ENCODE data around the gene SPTBN1. TPM values are rescaled to one million over a fixed set of nuclear protein-coding genes. Genes with fewer than 3 reads are reported as not detected.

Gene SPTBN1
- total and polyA plus RNA-seq, 2 of the 13 experiments (the other 11 are each of a cell fraction or from before 2014, with no cell fraction given) = 123 to 299 TPM

DNA sequence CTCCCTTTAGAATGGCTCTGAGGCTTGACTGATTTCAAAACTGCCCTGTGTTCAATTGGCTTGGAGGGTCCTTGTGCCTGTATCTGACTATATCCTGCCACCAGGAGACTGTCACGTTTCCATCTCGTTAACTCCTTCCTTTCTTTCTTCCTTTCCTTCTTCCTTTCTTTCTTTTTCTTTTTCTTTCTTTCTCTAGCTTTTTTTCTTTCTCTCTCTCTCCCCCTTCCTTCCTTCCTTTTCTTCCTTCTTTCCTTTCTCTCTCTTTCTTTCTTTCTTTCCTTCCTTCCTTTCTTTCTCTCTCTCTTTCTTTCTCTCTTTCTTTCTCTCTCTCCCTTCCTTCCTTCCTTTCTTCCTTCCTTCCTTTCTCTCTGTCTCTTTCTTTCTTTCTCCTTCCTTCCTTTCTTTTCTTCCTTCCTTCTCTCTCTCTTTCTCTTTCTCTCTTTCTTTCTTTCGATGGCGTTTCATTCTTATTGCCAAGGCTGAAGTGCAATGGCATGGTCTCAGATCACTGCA is 229.2 kb downstream of the SPTBN1 start:
- POLR2A ChIA-PET = no interaction called here
- no peak for ATAC-seq

More for the DNA sequence above, 229.2 kb downstream of the SPTBN1 start:
- DNase-seq (ENCODE audit: low spot score) (no peak), FAIRE-seq (peak; percentile 37)
- Histone ChIP-seq H3K27ac (ENCODE audit: extremely low read length, insufficient read depth, low read length) (no peak overlapping the region), H4K20me1 (ENCODE audit: insufficient read depth, low read length) (no peaks in the 10 kb centered on the region), H3K79me2 (ENCODE audit: insufficient read depth, low read length) (no peaks in the 10 kb centered on the region), H2AFZ (ENCODE audit: low read length) (no peak overlapping the region), H3K9ac (ENCODE audit: insufficient read depth, low read depth, low read length) (no peak overlapping the region), H3K4me3 (replicated peaks in 1 of 3; ENCODE audit: insufficient read depth in 1 of 3, low read depth in 2 of 3, low read length in 3 of 3) (no peak overlapping the region), H3K36me3 (replicated peaks in 1 of 2; ENCODE audit: control insufficient read depth in 1 of 2, insufficient read depth in 2 of 2, low read length in 2 of 2) (no peaks in the 10 kb centered on the region), H3K4me1 (ENCODE audit: insufficient read depth, low read length) (peaks cover 19% of the 10 kb centered on the region), H3K4me2 (ENCODE audit: low read depth, low read length) (no peak overlapping the region), H3K9me3 (ENCODE audit: low read length) (no peaks in the 10 kb centered on the region), H3K27me3 (ENCODE audit: control insufficient read depth in 1 of 2, insufficient read depth in 2 of 2, low read length in 2 of 2) (no peaks in the 10 kb centered on the region)
- peak; percentile 76; the same call in 1 of the 2 replicates for TF ChIP-seq SOX6 (IDR thresholded peaks at IDR 0.05)
- no peak for TF ChIP-seq SOX6 (CRISPR knock-in tag; IDR thresholded peaks at IDR 0.05)
- peak; percentile 45; the same call in 1 of the 2 replicates for TF ChIP-seq ATM (IDR thresholded peaks at IDR 0.05; ENCODE audit: borderline replicate concordance)
- TF ChIP-seq PREB (CRISPR knock-in tag; IDR thresholded peaks at IDR 0.05) = no peak
- 0 out of 2 replicates have a peak, but pooled peaks have one; percentile 27 for TF ChIP-seq IKZF1 (IDR thresholded peaks at IDR 0.05)
- no peak for TF ChIP-seq ATF7-NPFF (CRISPR knock-in tag; IDR thresholded peaks at IDR 0.05; ENCODE audit: low read depth)
- peak; percentile 90 for TF ChIP-seq ZNF512 (CRISPR knock-in tag; IDR thresholded peaks at IDR 0.05)
- in situ Hi-C loops (cut with HindIII; ENCODE audit: extremely low pct_ligation_motif_present, low pct_unique_long_range_greater_than_20kb) = no loop called here
- BruUV-seq (replicated peaks) = no TSS peak
- WGBS (ENCODE audit: low lambda C conversion rate) = 83% methylated on average over 4 of the region's 4 CpGs
- CTCF ChIA-PET (ENCODE audit: low intra/inter-chr PET ratio, low total read pairs) = no interaction called here
- intact Hi-C loops (cut with micrococcal nuclease; ENCODE audit: unreplicated experiment) = no loop called here
